HepG2 (cell line): ENCODE results near the gene FAT1. TPM values are rescaled to one million over a fixed set of nuclear protein-coding genes. Genes with fewer than 3 reads are reported as not detected.

Experiments used
- CHCHD3 ChIP-seq: sonication (generic); formaldehyde crosslinking; IDR thresholded peaks from 2 replicates; pipeline ENCODE4 v1.8.0; 2022; ENCODE audit warnings: mild to moderate bottlenecking, missing genetic modification reagents, moderate library complexity
- CREM ChIP-seq, 2 experiments: sonication (generic) in 1 of 2; formaldehyde crosslinking in 1 of 2; IDR thresholded peaks; 2 replicates each; pipeline versions ENCODE4 v1.4.0 to v1.6.1; 2016 to 2020; ENCODE audit warnings: antibody characterized with exemption in 1 of 2, mild to moderate bottlenecking in 1 of 2, missing genetic modification reagents in 1 of 2
- EHMT2 ChIP-seq: fragments of 200-600 bp; sonication (generic); IDR thresholded peaks from 2 replicates; pipeline ENCODE4 v1.7.0; 2017; ENCODE audit warnings: antibody characterized with exemption, low read depth, low read length, borderline replicate concordance
- HDAC2 ChIP-seq: sonication (generic); formaldehyde crosslinking; IDR thresholded peaks from 2 replicates; pipeline ENCODE4 v1.4.0; 2020; ENCODE audit warnings: missing genetic modification reagents
- KMT2A ChIP-seq: sonication (generic); formaldehyde crosslinking; IDR thresholded peaks from 2 replicates; pipeline ENCODE4 v1.4.0; 2020; ENCODE audit warnings: missing genetic modification reagents
- NFE2L2 ChIP-seq: fragments of 150-350 bp; IDR thresholded peaks from 2 replicates; pipeline ENCODE4 v1.6.1; 2014; ENCODE audit warnings: low read length
- NR1H2 ChIP-seq: sonication (generic); formaldehyde crosslinking; IDR thresholded peaks from 2 replicates; pipeline ENCODE4 v1.8.1; 2022; ENCODE audit warnings: low read depth, missing genetic modification reagents, borderline replicate concordance
- PCBP1 ChIP-seq: fragments of 200-400 bp; formaldehyde crosslinking; IDR thresholded peaks from 2 replicates; pipeline ENCODE4 v1.6.1; 2017; ENCODE audit warnings: mild to moderate bottlenecking, low read depth, low read length, borderline replicate concordance
- RARA ChIP-seq: IDR thresholded peaks from 2 replicates; pipeline ENCODE4 v1.6.1; 2016; ENCODE audit warnings: missing genetic modification reagents, missing compliant biosample characterization
- TOPORS ChIP-seq: sonication (generic); formaldehyde crosslinking; IDR thresholded peaks from 2 replicates; pipeline ENCODE4 v1.8.0; 2023; ENCODE audit warnings: mild to moderate bottlenecking, missing genetic modification reagents
- WIZ ChIP-seq: sonication (generic); formaldehyde crosslinking; IDR thresholded peaks from 2 replicates; pipeline ENCODE4 v1.5.1; 2020; ENCODE audit warnings: mild to moderate bottlenecking, missing genetic modification reagents
- ZNF224 ChIP-seq: sonication (generic); formaldehyde crosslinking; IDR thresholded peaks from 2 replicates; pipeline ENCODE4 v1.5.0; 2020; ENCODE audit warnings: mild to moderate bottlenecking, missing genetic modification reagents
- ZNF331 ChIP-seq: sonication (generic); formaldehyde crosslinking; IDR thresholded peaks from 2 replicates; pipeline ENCODE4 v1.4.0; 2020; ENCODE audit warnings: missing genetic modification reagents
- ZNF33A ChIP-seq: sonication (generic); formaldehyde crosslinking; IDR thresholded peaks from 2 replicates; pipeline ENCODE4 v1.5.1; 2020; ENCODE audit warnings: missing genetic modification reagents, mild to moderate bottlenecking, moderate library complexity, borderline replicate concordance
- ZNF460 ChIP-seq: sonication (generic); formaldehyde crosslinking; IDR thresholded peaks from 2 replicates; pipeline ENCODE4 v1.5.1; 2020; ENCODE audit warnings: missing genetic modification reagents, mild to moderate bottlenecking, borderline replicate concordance
- ZNF468 ChIP-seq: sonication (generic); formaldehyde crosslinking; IDR thresholded peaks from 2 replicates; pipeline ENCODE4 v1.8.0; 2022; ENCODE audit warnings: mild to moderate bottlenecking, moderate library complexity, missing genetic modification reagents
- polyA plus RNA-seq, 8 experiments: library from polyadenylated mRNA; depleted of rRNA in 3 of 8; stranded (reverse) in 7 of 8; unstranded in 1 of 8; fragments of >200 nt; fragmentation: Illumina TruSeq in 4 of 8; extraction: Trizol in 4 of 8; gene quantifications; 2 replicates each; pipeline versions ENCODE4 v1.2.1 to v1.2.3, GENCODE V29; 2011 to 2016; ENCODE audit warnings: low read depth in 4 of 8, missing spikeins in 1 of 8, mixed read lengths in 1 of 8; ENCODE audit not compliant: insufficient read depth in 1 of 8
- total RNA-seq, 5 experiments: library from RNA; depleted of rRNA; stranded (reverse); fragments of >200 nt; fragmentation: Illumina TruSeq; extraction: Trizol; gene quantifications; 2 replicates each; pipeline ENCODE4 v1.2.3, GENCODE V29; 2016; ENCODE audit warnings: low read depth in 1 of 5
- TF ChIP-seq, protein P1 (sequence below): sonication (generic); formaldehyde crosslinking; IDR thresholded peaks from 2 replicates; pipeline ENCODE4 v1.4.0; 2020; ENCODE audit warnings: mild to moderate bottlenecking, missing genetic modification reagents
- TF ChIP-seq, protein P2 (sequence below): sonication (generic); formaldehyde crosslinking; IDR thresholded peaks from 2 replicates; pipeline ENCODE4 v1.5.1; 2020; ENCODE audit warnings: missing genetic modification reagents, mild to moderate bottlenecking, borderline replicate concordance
- TF ChIP-seq, protein P3 (sequence below): sonication (generic); formaldehyde crosslinking; conservative IDR thresholded peaks from 2 replicates; pipeline ENCODE4 v1.8.0; 2022; ENCODE audit warnings: mild to moderate bottlenecking, moderate library complexity, missing genetic modification reagents
- TF ChIP-seq, protein P4 (sequence below): sonication (generic); formaldehyde crosslinking; IDR thresholded peaks from 2 replicates; pipeline ENCODE4 v1.5.0; 2020; ENCODE audit warnings: mild to moderate bottlenecking, missing genetic modification reagents, borderline replicate concordance
- TF ChIP-seq, protein P5 (sequence below): sonication (generic); formaldehyde crosslinking; IDR thresholded peaks from 2 replicates; pipeline ENCODE4 v1.8.0; 2022; ENCODE audit warnings: mild to moderate bottlenecking, missing genetic modification reagents, moderate library complexity
- TF ChIP-seq, protein P6 (sequence below): sonication (generic); formaldehyde crosslinking; IDR thresholded peaks from 2 replicates; pipeline ENCODE4 v1.8.1; 2023; ENCODE audit warnings: mild to moderate bottlenecking, moderate library complexity, missing genetic modification reagents

Gene FAT1
- total and polyA plus RNA-seq, 2 of the 13 experiments (the other 11 are each of a cell fraction or from before 2014, with no cell fraction given) = 185 to 216 TPM

DNA sequence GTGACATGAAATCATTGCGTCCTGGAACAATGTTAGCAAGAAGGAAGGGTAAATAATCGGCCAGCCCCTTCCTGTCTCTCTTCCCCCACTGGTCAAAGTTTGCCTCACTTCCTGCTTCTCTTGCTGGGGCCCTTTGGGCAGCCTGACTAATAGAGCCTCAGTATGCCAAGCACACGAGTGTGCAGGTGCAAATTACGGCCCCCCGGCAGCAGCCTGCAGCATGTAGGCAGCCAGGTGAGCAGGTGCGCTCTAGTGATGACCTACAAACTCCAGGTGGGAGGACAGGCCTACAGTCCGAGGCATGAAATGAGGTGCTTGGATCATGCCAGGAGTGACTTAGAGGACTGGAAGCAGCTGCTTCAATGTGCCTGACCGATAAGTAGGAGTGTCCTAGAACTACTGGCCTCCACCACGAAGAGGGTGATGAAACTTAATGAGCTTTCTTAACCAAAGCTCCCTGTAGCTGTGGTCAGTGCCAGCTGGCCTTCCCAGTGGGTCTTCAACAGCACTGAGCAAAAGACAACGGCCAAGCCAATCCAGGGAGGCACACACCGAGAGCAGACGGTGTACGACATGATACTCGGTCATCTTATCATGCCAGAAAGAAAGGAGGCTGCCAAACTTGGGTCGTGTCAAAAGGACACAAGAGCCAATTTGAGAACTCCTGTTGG, 26.1 kb upstream of the FAT1 start (continued):
- TF ChIP-seq HDAC2 (CRISPR knock-in tag) (peak; percentile 53; the same call in 1 of the 2 replicates), PCBP1 (no peak), CHCHD3 (CRISPR knock-in tag) (no peak), ZNF33A (CRISPR knock-in tag) (no peak), TOPORS (no peak), WIZ (no peak), KMT2A (no peak), EHMT2 (no peak), CREM (IDR thresholded peaks at IDR 0.05) (peak; percentile 18; the same call in 1 of the 2 replicates), CREM (CRISPR knock-in tag; IDR thresholded peaks at IDR 0.05) (no peak), NR1H2 (CRISPR knock-in tag) (no peak), RARA (peak; percentile 50; the same call in 1 of the 2 replicates), ZNF468 (no peak), NFE2L2 (no peak), ZNF331 (CRISPR knock-in tag) (no peak), ZNF224 (CRISPR knock-in tag) (0 out of 2 replicates have a peak, but pooled peaks have one; percentile 33), ZNF460 (no peak)
- TF ChIP-seq, protein P1, sequence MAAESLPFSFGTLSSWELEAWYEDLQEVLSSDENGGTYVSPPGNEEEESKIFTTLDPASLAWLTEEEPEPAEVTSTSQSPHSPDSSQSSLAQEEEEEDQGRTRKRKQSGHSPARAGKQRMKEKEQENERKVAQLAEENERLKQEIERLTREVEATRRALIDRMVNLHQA = no peak
- TF ChIP-seq, protein P2, sequence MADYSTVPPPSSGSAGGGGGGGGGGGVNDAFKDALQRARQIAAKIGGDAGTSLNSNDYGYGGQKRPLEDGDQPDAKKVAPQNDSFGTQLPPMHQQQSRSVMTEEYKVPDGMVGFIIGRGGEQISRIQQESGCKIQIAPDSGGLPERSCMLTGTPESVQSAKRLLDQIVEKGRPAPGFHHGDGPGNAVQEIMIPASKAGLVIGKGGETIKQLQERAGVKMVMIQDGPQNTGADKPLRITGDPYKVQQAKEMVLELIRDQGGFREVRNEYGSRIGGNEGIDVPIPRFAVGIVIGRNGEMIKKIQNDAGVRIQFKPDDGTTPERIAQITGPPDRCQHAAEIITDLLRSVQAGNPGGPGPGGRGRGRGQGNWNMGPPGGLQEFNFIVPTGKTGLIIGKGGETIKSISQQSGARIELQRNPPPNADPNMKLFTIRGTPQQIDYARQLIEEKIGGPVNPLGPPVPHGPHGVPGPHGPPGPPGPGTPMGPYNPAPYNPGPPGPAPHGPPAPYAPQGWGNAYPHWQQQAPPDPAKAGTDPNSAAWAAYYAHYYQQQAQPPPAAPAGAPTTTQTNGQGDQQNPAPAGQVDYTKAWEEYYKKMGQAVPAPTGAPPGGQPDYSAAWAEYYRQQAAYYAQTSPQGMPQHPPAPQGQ (CRISPR knock-in tag) = no peak
- TF ChIP-seq, protein P3, sequence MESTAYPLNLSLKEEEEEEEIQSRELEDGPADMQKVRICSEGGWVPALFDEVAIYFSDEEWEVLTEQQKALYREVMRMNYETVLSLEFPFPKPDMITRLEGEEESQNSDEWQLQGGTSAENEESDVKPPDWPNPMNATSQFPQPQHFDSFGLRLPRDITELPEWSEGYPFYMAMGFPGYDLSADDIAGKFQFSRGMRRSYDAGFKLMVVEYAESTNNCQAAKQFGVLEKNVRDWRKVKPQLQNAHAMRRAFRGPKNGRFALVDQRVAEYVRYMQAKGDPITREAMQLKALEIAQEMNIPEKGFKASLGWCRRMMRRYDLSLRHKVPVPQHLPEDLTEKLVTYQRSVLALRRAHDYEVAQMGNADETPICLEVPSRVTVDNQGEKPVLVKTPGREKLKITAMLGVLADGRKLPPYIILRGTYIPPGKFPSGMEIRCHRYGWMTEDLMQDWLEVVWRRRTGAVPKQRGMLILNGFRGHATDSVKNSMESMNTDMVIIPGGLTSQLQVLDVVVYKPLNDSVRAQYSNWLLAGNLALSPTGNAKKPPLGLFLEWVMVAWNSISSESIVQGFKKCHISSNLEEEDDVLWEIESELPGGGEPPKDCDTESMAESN = no peak
- TF ChIP-seq, protein P4, sequence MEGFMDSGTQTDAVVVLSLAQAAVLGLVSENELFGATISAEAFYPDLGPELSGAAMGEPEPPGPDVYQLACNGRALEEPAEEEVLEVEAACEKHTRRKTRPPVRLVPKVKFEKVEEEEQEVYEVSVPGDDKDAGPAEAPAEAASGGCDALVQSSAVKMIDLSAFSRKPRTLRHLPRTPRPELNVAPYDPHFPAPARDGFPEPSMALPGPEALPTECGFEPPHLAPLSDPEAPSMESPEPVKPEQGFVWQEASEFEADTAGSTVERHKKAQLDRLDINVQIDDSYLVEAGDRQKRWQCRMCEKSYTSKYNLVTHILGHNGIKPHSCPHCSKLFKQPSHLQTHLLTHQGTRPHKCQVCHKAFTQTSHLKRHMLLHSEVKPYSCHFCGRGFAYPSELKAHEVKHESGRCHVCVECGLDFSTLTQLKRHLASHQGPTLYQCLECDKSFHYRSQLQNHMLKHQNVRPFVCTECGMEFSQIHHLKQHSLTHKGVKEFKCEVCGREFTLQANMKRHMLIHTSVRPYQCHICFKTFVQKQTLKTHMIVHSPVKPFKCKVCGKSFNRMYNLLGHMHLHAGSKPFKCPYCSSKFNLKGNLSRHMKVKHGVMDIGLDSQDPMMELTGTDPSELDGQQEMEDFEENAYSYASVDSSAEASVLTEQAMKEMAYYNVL (CRISPR knock-in tag) = no peak; the same call in 1 of the 2 replicates
- TF ChIP-seq, protein P5, sequence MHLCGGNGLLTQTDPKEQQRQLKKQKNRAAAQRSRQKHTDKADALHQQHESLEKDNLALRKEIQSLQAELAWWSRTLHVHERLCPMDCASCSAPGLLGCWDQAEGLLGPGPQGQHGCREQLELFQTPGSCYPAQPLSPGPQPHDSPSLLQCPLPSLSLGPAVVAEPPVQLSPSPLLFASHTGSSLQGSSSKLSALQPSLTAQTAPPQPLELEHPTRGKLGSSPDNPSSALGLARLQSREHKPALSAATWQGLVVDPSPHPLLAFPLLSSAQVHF (CRISPR knock-in tag) = no peak
- TF ChIP-seq, protein P6, sequence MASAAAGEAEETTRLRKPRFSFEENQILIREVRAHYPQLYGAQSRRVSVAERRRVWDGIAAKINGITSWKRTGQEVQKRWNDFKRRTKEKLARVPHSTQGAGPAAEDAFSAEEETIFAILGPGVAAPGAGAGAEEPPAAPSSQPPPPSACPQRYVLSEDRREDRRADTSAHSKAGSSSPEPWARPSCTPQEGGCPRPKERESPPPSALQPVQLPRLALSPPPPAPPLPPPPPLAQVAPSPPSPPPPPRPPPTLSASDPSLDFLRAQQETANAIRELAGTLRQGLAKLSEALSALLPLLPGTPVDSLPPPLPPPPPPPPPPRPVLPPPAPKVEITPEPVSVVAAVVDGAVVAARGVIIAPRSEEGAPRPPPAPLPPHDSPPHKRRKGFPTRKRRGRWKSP (CRISPR knock-in tag) = no peak
